ENCODE measurements around the gene NT5C2. TPM values are rescaled to one million over a fixed set of nuclear protein-coding genes. Genes with fewer than 3 reads are reported as not detected.

Gene NT5C2
- total and polyA plus RNA-seq, 2 of the 4 experiments (the other 2 are of a cell fraction), result 60.0 to 65.1 TPM

DNA sequence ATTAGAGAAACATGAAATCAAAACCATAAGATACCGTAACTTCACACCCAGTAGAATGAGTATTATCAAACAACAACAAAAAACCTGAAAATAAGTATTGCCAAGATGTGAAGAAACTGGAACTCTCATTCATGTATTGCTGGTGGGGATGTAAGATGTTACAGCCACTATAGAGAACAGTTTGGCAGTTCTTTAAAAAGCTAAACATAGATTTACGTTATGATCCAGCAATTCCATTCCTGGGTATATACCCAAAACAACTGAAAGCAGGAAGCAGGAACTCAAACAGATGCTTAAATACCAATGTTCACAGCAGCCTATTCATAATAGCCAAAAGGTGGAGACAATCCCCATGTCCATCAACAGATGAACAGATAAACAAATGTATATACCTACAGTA is 72.5 kb downstream of the NT5C2 start:
- no peak overlapping the region for H4K5ac ChIP-seq (ENCODE audit: low read depth, low read length)

More for the DNA sequence above, 72.5 kb downstream of the NT5C2 start:
- DNase-seq (no peak), ATAC-seq (ENCODE audit: low read depth) (no peak)
- Histone ChIP-seq H2BK20ac (ENCODE audit: low read depth, low read length) (no peak overlapping the region), H2BK120ac (ENCODE audit: low read depth, low read length) (no peak overlapping the region), H3K4ac (ENCODE audit: low read depth, low read length) (no peak overlapping the region), H3K14ac (replicated peaks; ENCODE audit: low read depth, low read length) (no peak overlapping the region), H4K20me1 (ENCODE audit: insufficient read depth, low read length) (peaks cover 5% of the 10 kb centered on the region; the same call in 1 of the 2 replicates), H3K4me3 (ENCODE audit: insufficient read depth, low read depth, low read length) (no peak overlapping the region), H3K9me3 (ENCODE audit: control insufficient read depth, insufficient read depth, low read length) (no peaks in the 10 kb centered on the region), H3K79me1 (ENCODE audit: low read depth in 1 of 2, low read length in 2 of 2) (peaks cover 31 to 70% of the 10 kb centered on the region in 2 experiments), H3K18ac (ENCODE audit: low read depth, low read length) (peak overlapping the region; percentile 28; the same call in 1 of the 2 replicates), H3K9ac (ENCODE audit: low read depth, low read length) (no peak overlapping the region), H3K4me2 (ENCODE audit: low read depth, low read length) (no peak overlapping the region), H3K9me1 (ENCODE audit: insufficient read depth, low read length) (peaks cover 10% of the 10 kb centered on the region), H3K27me3 (ENCODE audit: control insufficient read depth, insufficient read depth, low read length) (no peaks in the 10 kb centered on the region), H3K23ac (ENCODE audit: low read depth, low read length) (no peak overlapping the region), H3K4me1 (ENCODE audit: control insufficient read depth, insufficient read depth, low read length) (peaks cover 6% of the 10 kb centered on the region), H3K36me3 (ENCODE audit: control insufficient read depth, insufficient read depth, low read length) (peaks cover 4% of the 10 kb centered on the region; the same call in 1 of the 2 replicates), H3K56ac (ENCODE audit: extremely low read depth, insufficient read depth, low read length) (no peak overlapping the region), H3K27ac (ENCODE audit: insufficient read depth, low read length) (peak overlapping the region; percentile 15; the same call in 1 of the 2 replicates), H2AK9ac (replicated peaks; ENCODE audit: low read depth, low read length, poor library complexity) (no peak overlapping the region), H4K91ac (ENCODE audit: insufficient read depth, low read depth, low read length) (no peak overlapping the region), H2BK5ac (ENCODE audit: low read depth, low read length, poor library complexity, severe bottlenecking) (no peak overlapping the region), H2AK5ac (ENCODE audit: low read depth, low read length) (no peak overlapping the region), H4K8ac (ENCODE audit: low read depth in 2 of 2, low read length in 2 of 2) (no peak overlapping the region), H2BK15ac (ENCODE audit: low read depth, low read length) (no peak overlapping the region), H2AFZ (replicated peaks; ENCODE audit: low read length, poor library complexity) (no peak overlapping the region)
- CTCF ChIA-PET, result no interaction called here
- intact Hi-C loops (cut with micrococcal nuclease), result no loop called here
- WGBS, 2 experiments (ENCODE audit: extremely low coverage in 2 of 2, insufficient read length in 1 of 2), result no CpG with 5 or more reads among the region's 2 CpGs
- POLR2A ChIA-PET (ENCODE audit: unreplicated experiment), result no interaction called here
- no TSS peak for BruUV-seq (replicated peaks)
- in situ Hi-C loops (cut with MboI; ENCODE audit: low sequenced_read_pairs), result no loop called here
- dilution Hi-C loops (cut with HindIII; ENCODE audit: low sequenced_read_pairs, unreplicated experiment), result no loop called here
- no peak for TF ChIP-seq NFE2L2 (IDR thresholded peaks at IDR 0.05; ENCODE audit: low read depth, low read length)
- no peak for TF ChIP-seq USF2 (IDR thresholded peaks at IDR 0.05; ENCODE audit: low read depth, low read length)
- no peak for TF ChIP-seq POLR2A (IDR thresholded peaks at IDR 0.05; ENCODE audit: low read depth, low read length)
- no peak for TF ChIP-seq SMC3 (IDR thresholded peaks at IDR 0.05; ENCODE audit: low read depth, low read length)
- no peak for TF ChIP-seq BHLHE40 (IDR thresholded peaks at IDR 0.05; ENCODE audit: low read depth, low read length)
- no peak for TF ChIP-seq RFX5 (IDR thresholded peaks at IDR 0.05; ENCODE audit: low read depth, low read length)
- TF ChIP-seq FOS (IDR thresholded peaks at IDR 0.05; ENCODE audit: low read depth, low read length), result no peak
- TF ChIP-seq CHD1 (IDR thresholded peaks at IDR 0.05; ENCODE audit: low read depth, low read length), result no peak
- no peak for TF ChIP-seq ELK1 (IDR thresholded peaks at IDR 0.05; ENCODE audit: borderline replicate concordance, low read depth, low read length)
- TF ChIP-seq RCOR1 (IDR thresholded peaks at IDR 0.05; ENCODE audit: insufficient replicate concordance, low read length), result no peak
- no peak for TF ChIP-seq MAFK (IDR thresholded peaks at IDR 0.05; ENCODE audit: low read depth, low read length)
- TF ChIP-seq RAD21 (IDR thresholded peaks at IDR 0.05; ENCODE audit: low read length), result no peak
- TF ChIP-seq CEBPB (IDR thresholded peaks at IDR 0.05; ENCODE audit: low read depth, low read length), result no peak
- no peak for TF ChIP-seq CTCF (conservative IDR thresholded peaks at IDR 0.05; ENCODE audit: low read depth, low read length)
- TF ChIP-seq MAZ (IDR thresholded peaks at IDR 0.05; ENCODE audit: borderline replicate concordance, low read depth, low read length), result no peak

All from IMR-90 (cell line).